Measurements from ENCODE around the gene PAN3. TPM values are rescaled to one million over a fixed set of nuclear protein-coding genes. Genes with fewer than 3 reads are reported as not detected.

PAN3 gene
- 10 to 100 TPM; 45.3 to 46.3 TPM for total RNA-seq

GRCh38 chr13:28138012-28138755, at the start of gene PAN3:
Gene PAN3, plus strand, starts transcription at chr13:28138545. Its CDS starts 113 bp downstream, at chr13:28138658.

GRCh38 chr13:28100150-28101121, 37.9 kb upstream of the PAN3 start, which contains the start of gene FLT3:
Gene FLT3, minus strand, starts transcription at chr13:28100576. Its CDS starts 66 bp downstream, at chr13:28100510.

Other genes with a start within 250 kb of the PAN3 start
- not detected for gene PDX1, start 218.5 kb upstream of the PAN3 start, total RNA-seq
- gene CDX2, start 169.2 kb upstream of the PAN3 start, total RNA-seq: not detected
- gene URAD, start 149.9 kb upstream of the PAN3 start, total RNA-seq: not detected
- gene FLT3, start 38.0 kb upstream of the PAN3 start, total RNA-seq: not detected